K562 (cell line): ENCODE measurements around the gene SLC7A5. TPM values are rescaled to one million over a fixed set of nuclear protein-coding genes. Genes with fewer than 3 reads are reported as not detected.

Experiments used
- ATAC-seq: fragments of 200-7000 bp; cut with Tn5 transposase; 3 replicates; pipeline ENCODE4 v1.9.1; 2020; ENCODE audit warnings: moderate library complexity
- BruUV-seq: library from RNA; stranded (reverse); fragments of 400-500 nt; replicated peaks from 2 replicates; lab custom pipeline; 2021; lab: Mats Ljungman, UMichigan
- CTCF ChIA-PET: fragments of 300-600 bp; formaldehyde crosslinking; extraction: SDS; loops from one replicate; lab custom pipeline; 2021; ENCODE audit warnings: low intra/inter-chr PET ratio; lab: Yijun Ruan, JAX
- POLR2A ChIA-PET: fragments of 300-600, 350-650 bp; sonication (Branson Sonifier 250); formaldehyde crosslinking; extraction: SDS; loops from one replicate; lab custom pipeline; 2021; ENCODE audit warnings: antibody characterized with exemption, inconsistent platforms; lab: Yijun Ruan, JAX
- DNase-seq, 4 experiments: peaks; one replicate each; pipeline versions ENCODE4 v3.0.0 to v3.0.0-alpha.2; 2011 to 2018; ENCODE audit warnings: low spot score in 3 of 4, mixed read lengths in 3 of 4; ENCODE audit errors: extremely low read depth in 1 of 4
- FAIRE-seq: peaks from 2 replicates; lab custom pipeline; 2011; peaks lifted over from hg19 to GRCh38; lab: Jason Lieb, UNC
- H2AFZ ChIP-seq: 2 replicates; pipeline ENCODE4 v1.6.0; 2011; ENCODE audit warnings: low read depth, low read length, control low read depth, inconsistent platforms
- H3K27ac ChIP-seq: fragments of 200-600 bp; 3 replicates; pipeline ENCODE4 v1.8.0; 2011; ENCODE audit warnings: low read depth, mild to moderate bottlenecking, control low read depth, inconsistent platforms, low read length, moderate library complexity, mixed read lengths; ENCODE audit errors: extremely low read depth
- H3K27me3 ChIP-seq, 2 experiments: fragments of 300-600 bp in 1 of 2; 2 replicates in 1 of 2; 3 replicates in 1 of 2; pipeline versions ENCODE4 v1.6.0 to v1.8.0; 2011; ENCODE audit warnings: inconsistent platforms in 2 of 2, low read length in 2 of 2, mild to moderate bottlenecking in 1 of 2, mixed read lengths in 1 of 2, moderate library complexity in 1 of 2; ENCODE audit not compliant: control insufficient read depth in 2 of 2, insufficient read depth in 2 of 2
- H3K36me3 ChIP-seq: fragments of 300-600 bp; 3 replicates; pipeline ENCODE4 v1.8.0; 2011; ENCODE audit warnings: mild to moderate bottlenecking, low read length, inconsistent platforms; ENCODE audit not compliant: control insufficient read depth, insufficient read depth
- H3K4me1 ChIP-seq, 2 experiments: fragments of 200-600 bp in 1 of 2; replicated peaks in 1 of 2; 2 replicates in 1 of 2; 3 replicates in 1 of 2; pipeline versions ENCODE4 v1.5.1 to v1.8.0; 2011; ENCODE audit warnings: inconsistent platforms in 2 of 2, low read length in 2 of 2, mild to moderate bottlenecking in 1 of 2, mixed read lengths in 1 of 2, moderate library complexity in 1 of 2; ENCODE audit not compliant: control insufficient read depth in 2 of 2, insufficient read depth in 2 of 2
- H3K4me2 ChIP-seq: 2 replicates; pipeline ENCODE4 v1.6.1; 2011; ENCODE audit warnings: low read length, control low read depth, inconsistent platforms, mixed read lengths; ENCODE audit not compliant: insufficient read depth
- H3K4me3 ChIP-seq: fragments of 200-600 bp; sonication (generic), shearing (Covaris generic); 2 replicates; pipeline ENCODE4 v1.5.1; 2016; ENCODE audit warnings: control low read depth, inconsistent platforms
- H3K79me2 ChIP-seq: fragments of 200-600 bp; 3 replicates; pipeline ENCODE4 v1.8.0; 2011; ENCODE audit warnings: low read length, inconsistent platforms; ENCODE audit not compliant: control insufficient read depth, insufficient read depth
- H3K9ac ChIP-seq, 2 experiments: 2 replicates each; pipeline versions ENCODE4 v1.6.0 to v1.6.1; 2011; ENCODE audit warnings: low read depth in 2 of 2, low read length in 2 of 2, control low read depth in 1 of 2, inconsistent platforms in 1 of 2, mild to moderate bottlenecking in 1 of 2, mixed read lengths in 1 of 2; ENCODE audit not compliant: insufficient read depth in 1 of 2
- H3K9me1 ChIP-seq: one replicate; pipeline ENCODE4 v1.6.0; 2011; ENCODE audit warnings: inconsistent platforms, mild to moderate bottlenecking, low read length, moderate library complexity; ENCODE audit not compliant: control insufficient read depth, insufficient read depth
- H3K9me3 ChIP-seq: replicated peaks from 2 replicates; pipeline ENCODE4 v1.5.1; 2011; ENCODE audit warnings: low read depth, low read length, inconsistent platforms; ENCODE audit not compliant: control insufficient read depth, insufficient read depth
- H4K20me1 ChIP-seq: replicated peaks from 2 replicates; pipeline ENCODE4 v1.6.1; 2011; ENCODE audit warnings: low read length, inconsistent platforms, mixed read lengths; ENCODE audit not compliant: control insufficient read depth, insufficient read depth
- DPF2 ChIP-seq: fragments of 450-650 bp; IDR thresholded peaks from 2 replicates; pipeline ENCODE4 v1.6.1; 2016
- ILF3 ChIP-seq: fragments of 450-650 bp; IDR thresholded peaks from 2 replicates; pipeline ENCODE4 v1.6.1; 2018; ENCODE audit warnings: antibody characterized with exemption, mild to moderate bottlenecking, moderate library complexity, borderline replicate concordance
- KAT7 ChIP-seq: sonication (generic); formaldehyde crosslinking; IDR thresholded peaks from 2 replicates; pipeline ENCODE4 v1.8.0; 2022; ENCODE audit warnings: missing genetic modification reagents, mild to moderate bottlenecking, borderline replicate concordance
- MIER1 ChIP-seq: fragments of 450-650 bp; IDR thresholded peaks from 2 replicates; pipeline ENCODE4 v1.6.1; 2016; ENCODE audit warnings: antibody characterized with exemption, mild to moderate bottlenecking, low read depth
- NELFE ChIP-seq: IDR thresholded peaks from 2 replicates; pipeline ENCODE4 v1.6.1; 2011; ENCODE audit warnings: mild to moderate bottlenecking; ENCODE audit not compliant: insufficient read depth, insufficient read length
- PTBP1 ChIP-seq: fragments of 200-400 bp; formaldehyde crosslinking; IDR thresholded peaks from 2 replicates; pipeline ENCODE4 v1.6.1; 2017; ENCODE audit warnings: low read depth, low read length
- SP1 ChIP-seq: sonication (generic); formaldehyde crosslinking; IDR thresholded peaks from 2 replicates; pipeline ENCODE4 v1.8.1; 2022; ENCODE audit warnings: mild to moderate bottlenecking, missing genetic modification reagents
- SP2 ChIP-seq: IDR thresholded peaks from 2 replicates; pipeline ENCODE4 v1.6.1; 2011; ENCODE audit warnings: mild to moderate bottlenecking, low read depth, low read length, moderate library complexity; ENCODE audit not compliant: poor library complexity, severe bottlenecking; ENCODE audit errors: extremely low read depth
- ZKSCAN3 ChIP-seq: fragments of 250-450 bp; sonication (Bioruptor Pico); IDR thresholded peaks from 2 replicates; pipeline ENCODE4 v1.4.0; 2020
- ZNF184 ChIP-seq: sonication (generic); formaldehyde crosslinking; IDR thresholded peaks from 2 replicates; pipeline ENCODE4 v1.5.0; 2020; ENCODE audit warnings: missing genetic modification reagents
- WGBS: fragments of 100-300 bp; shearing (Covaris generic); methylation state at CpG from one replicate; pipeline ENCODE4 v1.1.6; 2016; ENCODE audit warnings: low coverage, mixed read lengths; ENCODE audit not compliant: insufficient coverage; ENCODE audit errors: missing lambda C conversion rate; 5-methylcytosine and 5-hydroxymethylcytosine counted together
- in situ Hi-C: fragments of 300-500 bp; cut with MboI; formaldehyde crosslinking; loops from 4 replicates; pipeline ENCODE4 v1.15.0; 2018; ENCODE audit warnings: inconsistent platforms, mixed read lengths
- intact Hi-C: fragments of 100-400 bp; cut with micrococcal nuclease; formaldehyde crosslinking; loops from 2 replicates; pipeline ENCODE4 v1.14.2; 2022
- polyA plus RNA-seq, 8 experiments: library from polyadenylated mRNA; depleted of rRNA in 4 of 8; stranded (reverse) in 5 of 8; unstranded in 3 of 8; fragments of >200 nt; fragmentation: Nextera tagmentation in 2 of 8; fragmentation: Illumina TruSeq in 1 of 8; extraction: Ambion mirVana in 2 of 8; extraction: Trizol in 1 of 8; gene quantifications; 2 replicates each; pipeline versions ENCODE4 v1.2.1 to v1.2.3, GENCODE V29; 2011 to 2014; ENCODE audit warnings: inconsistent platforms in 1 of 8, missing spikeins in 1 of 8
- total RNA-seq, 7 experiments: library from RNA; depleted of rRNA in 6 of 7; stranded (reverse); fragments of >200 nt in 6 of 7; fragmentation: Illumina TruSeq in 2 of 7; extraction: Trizol in 2 of 7; gene quantifications; 2 replicates each; pipeline versions ENCODE4 v1.2.1 to v1.2.3, GENCODE V29; 2011 to 2021; ENCODE audit warnings: low replicate concordance in 1 of 7
- TF ChIP-seq, protein P1 (sequence below): sonication (generic); formaldehyde crosslinking; IDR thresholded peaks from 2 replicates; pipeline ENCODE4 v1.8.1; 2022; ENCODE audit warnings: missing genetic modification reagents
- TF ChIP-seq, protein P2 (sequence below), 2 experiments: fragments of 450-650 bp in 1 of 2; IDR thresholded peaks; 2 replicates each; pipeline ENCODE4 v1.6.1; 2011 to 2017; ENCODE audit warnings: low read depth in 2 of 2, antibody characterized with exemption in 1 of 2, borderline replicate concordance in 1 of 2, low read length in 1 of 2, mild to moderate bottlenecking in 1 of 2, mixed read lengths in 1 of 2; ENCODE audit not compliant: control insufficient read depth in 1 of 2

Gene SLC7A5
- total and polyA plus RNA-seq, 9 of the 15 experiments (the other 6 are each of a cell fraction or from before 2014, with no cell fraction given) = 1.9 to 220 (median 18.6) TPM

DNA sequence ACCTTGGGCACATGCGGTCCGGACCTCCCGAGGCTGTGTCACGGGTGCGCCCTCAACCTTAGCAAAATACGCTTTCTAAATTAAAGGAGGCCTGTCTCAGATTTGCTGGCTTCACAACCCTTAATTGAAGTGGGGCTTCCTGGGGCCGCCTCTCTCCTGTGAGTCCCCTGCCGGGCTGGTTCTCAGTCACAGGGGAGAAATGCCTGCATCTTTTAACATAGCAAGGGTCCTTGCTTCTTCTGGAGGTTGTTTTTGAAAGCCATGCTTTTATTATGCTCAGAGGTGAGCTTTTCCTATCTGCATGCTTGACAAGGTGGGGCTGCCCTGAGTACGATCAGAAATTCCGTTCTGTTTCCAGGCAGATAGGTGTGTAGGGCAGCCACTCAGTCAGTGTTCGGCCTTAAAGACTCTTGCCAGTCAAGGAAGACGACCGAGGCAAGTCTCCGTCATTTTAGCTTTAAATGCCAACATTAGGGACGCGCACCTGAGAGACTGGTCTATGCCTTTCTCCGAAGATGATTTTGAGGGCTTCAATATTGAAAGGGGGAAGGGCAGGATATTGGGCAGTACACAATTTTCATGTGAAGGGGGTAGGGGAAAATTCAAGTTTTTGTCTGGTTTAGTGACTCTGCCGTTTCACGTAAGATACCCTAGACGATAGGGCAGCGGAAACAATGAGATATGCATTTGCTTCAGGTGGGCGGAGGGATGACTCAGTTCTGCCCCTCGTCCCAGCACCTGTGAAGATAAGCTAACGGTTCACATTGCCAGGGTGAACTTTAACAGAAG lies 5.5 kb upstream of the SLC7A5 start:
- Histone ChIP-seq H3K4me1 (peaks cover 16% of the 10 kb centered on the region in 2 experiments; a peak in 4 of 5 replicates), H2AFZ (peak overlapping the region; percentile 59; the same call in 1 of the 2 replicates), H3K27me3 (peaks cover 2 to 14% of the 10 kb centered on the region in 2 experiments; a peak in 3 of 5 replicates), H3K79me2 (no peaks in the 10 kb centered on the region), H4K20me1 (no peaks in the 10 kb centered on the region), H3K9me1 (no peaks in the 10 kb centered on the region), H3K9ac (no peak overlapping the region), H3K9me3 (peaks cover 4% of the 10 kb centered on the region), H3K4me3 (no peak overlapping the region), H3K4me2 (peak overlapping the region; percentile 49; the same call in 1 of the 2 replicates), H3K27ac (peak overlapping the region; percentile 35; the same call in 1 of the 3 replicates), H3K36me3 (no peaks in the 10 kb centered on the region)
- no TSS peak for BruUV-seq
- intact Hi-C loops (no loop called here), in situ Hi-C loops (loop anchor here (5.0 kb wide), 1 partner anchor 98 kb away; no protein-coding TSS in a partner anchor)
- 37% methylated on average over 24 of the region's 24 CpGs for WGBS
- FAIRE-seq (no peak), DNase-seq (peak in 2 of 4 experiments; percentile 19 to 29), ATAC-seq (no peak)
- CTCF ChIA-PET = no interaction called here
- POLR2A ChIA-PET = interaction anchor here (1.0 to 1.3 kb wide), 3 partner anchors 21 to 94 kb away, joined by 3 to 4 read pairs (median 3); no protein-coding TSS in a partner anchor
- TF ChIP-seq, protein P1, sequence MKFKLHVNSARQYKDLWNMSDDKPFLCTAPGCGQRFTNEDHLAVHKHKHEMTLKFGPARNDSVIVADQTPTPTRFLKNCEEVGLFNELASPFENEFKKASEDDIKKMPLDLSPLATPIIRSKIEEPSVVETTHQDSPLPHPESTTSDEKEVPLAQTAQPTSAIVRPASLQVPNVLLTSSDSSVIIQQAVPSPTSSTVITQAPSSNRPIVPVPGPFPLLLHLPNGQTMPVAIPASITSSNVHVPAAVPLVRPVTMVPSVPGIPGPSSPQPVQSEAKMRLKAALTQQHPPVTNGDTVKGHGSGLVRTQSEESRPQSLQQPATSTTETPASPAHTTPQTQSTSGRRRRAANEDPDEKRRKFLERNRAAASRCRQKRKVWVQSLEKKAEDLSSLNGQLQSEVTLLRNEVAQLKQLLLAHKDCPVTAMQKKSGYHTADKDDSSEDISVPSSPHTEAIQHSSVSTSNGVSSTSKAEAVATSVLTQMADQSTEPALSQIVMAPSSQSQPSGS = no peak
- TF ChIP-seq SP1 (CRISPR knock-in tag) = no peak
- TF ChIP-seq PTBP1 = no peak
- no peak for TF ChIP-seq KAT7
- TF ChIP-seq ILF3 = no peak
- TF ChIP-seq, protein P2, sequence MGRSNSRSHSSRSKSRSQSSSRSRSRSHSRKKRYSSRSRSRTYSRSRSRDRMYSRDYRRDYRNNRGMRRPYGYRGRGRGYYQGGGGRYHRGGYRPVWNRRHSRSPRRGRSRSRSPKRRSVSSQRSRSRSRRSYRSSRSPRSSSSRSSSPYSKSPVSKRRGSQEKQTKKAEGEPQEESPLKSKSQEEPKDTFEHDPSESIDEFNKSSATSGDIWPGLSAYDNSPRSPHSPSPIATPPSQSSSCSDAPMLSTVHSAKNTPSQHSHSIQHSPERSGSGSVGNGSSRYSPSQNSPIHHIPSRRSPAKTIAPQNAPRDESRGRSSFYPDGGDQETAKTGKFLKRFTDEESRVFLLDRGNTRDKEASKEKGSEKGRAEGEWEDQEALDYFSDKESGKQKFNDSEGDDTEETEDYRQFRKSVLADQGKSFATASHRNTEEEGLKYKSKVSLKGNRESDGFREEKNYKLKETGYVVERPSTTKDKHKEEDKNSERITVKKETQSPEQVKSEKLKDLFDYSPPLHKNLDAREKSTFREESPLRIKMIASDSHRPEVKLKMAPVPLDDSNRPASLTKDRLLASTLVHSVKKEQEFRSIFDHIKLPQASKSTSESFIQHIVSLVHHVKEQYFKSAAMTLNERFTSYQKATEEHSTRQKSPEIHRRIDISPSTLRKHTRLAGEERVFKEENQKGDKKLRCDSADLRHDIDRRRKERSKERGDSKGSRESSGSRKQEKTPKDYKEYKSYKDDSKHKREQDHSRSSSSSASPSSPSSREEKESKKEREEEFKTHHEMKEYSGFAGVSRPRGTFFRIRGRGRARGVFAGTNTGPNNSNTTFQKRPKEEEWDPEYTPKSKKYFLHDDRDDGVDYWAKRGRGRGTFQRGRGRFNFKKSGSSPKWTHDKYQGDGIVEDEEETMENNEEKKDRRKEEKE (IDR thresholded peaks at IDR 0.05; ENCODE audit: borderline replicate concordance in 1 of 2, control insufficient read depth in 1 of 2, low read depth in 2 of 2, low read length in 1 of 2) = no peak
- no peak for TF ChIP-seq ZKSCAN3
- TF ChIP-seq ZNF184 (CRISPR knock-in tag) = no peak
- peak; percentile 81 for TF ChIP-seq DPF2
- TF ChIP-seq MIER1 = no peak
- no peak for TF ChIP-seq SP2
- no peak for TF ChIP-seq NELFE
